MM.1S (cell line): ENCODE results near the gene TTC22.

Experiments
- DNase-seq: peaks from one replicate; pipeline ENCODE4 v3.0.0-alpha.2; 2015
- H2AFZ ChIP-seq: fragments of 300-600 bp; sonication (generic); 2 replicates; pipeline ENCODE4 v1.6.0; 2016; ENCODE audit warnings: antibody characterized with exemption, low read length
- H3F3A ChIP-seq: fragments of 300-600 bp; sonication (generic); 2 replicates; pipeline ENCODE4 v1.6.1; 2016; ENCODE audit warnings: mild to moderate bottlenecking, antibody characterized with exemption, low read length, moderate library complexity, mixed read lengths; ENCODE audit not compliant: insufficient read depth
- H3K27ac ChIP-seq: fragments of 300-600 bp; sonication (generic); 2 replicates; pipeline ENCODE4 v1.5.1; 2016; ENCODE audit warnings: mild to moderate bottlenecking, low read length
- H3K27me3 ChIP-seq: fragments of 300-600 bp; sonication (generic); replicated peaks from 2 replicates; pipeline ENCODE4 v1.6.0; 2016; ENCODE audit warnings: low read length; ENCODE audit not compliant: insufficient read depth
- H3K36me3 ChIP-seq: fragments of 300-600 bp; sonication (generic); replicated peaks from 2 replicates; pipeline ENCODE4 v1.6.1; 2016; ENCODE audit warnings: mild to moderate bottlenecking, low read length, mixed read lengths; ENCODE audit not compliant: insufficient read depth
- H3K4me1 ChIP-seq: fragments of 300-600 bp; sonication (generic); 2 replicates; pipeline ENCODE4 v1.6.1; 2016; ENCODE audit warnings: low read length, mixed read lengths
- H3K4me2 ChIP-seq: fragments of 300-600 bp; sonication (generic); 2 replicates; pipeline ENCODE4 v1.6.0; 2016; ENCODE audit warnings: low read depth, low read length
- H3K4me3 ChIP-seq: fragments of 300-600 bp; sonication (generic); 2 replicates; pipeline ENCODE4 v1.5.1; 2016; ENCODE audit warnings: low read length, mixed read lengths
- H3K79me2 ChIP-seq: fragments of 300-600 bp; sonication (generic); 2 replicates; pipeline ENCODE4 v1.6.1; 2016; ENCODE audit warnings: mixed run types, low read length, mixed read lengths
- H3K9ac ChIP-seq: fragments of 300-600 bp; sonication (generic); 2 replicates; pipeline ENCODE4 v1.6.1; 2016; ENCODE audit warnings: low read length, mixed read lengths
- H3K9me2 ChIP-seq: fragments of 300-600 bp; sonication (generic); replicated peaks from 2 replicates; pipeline ENCODE4 v1.6.1; 2016; ENCODE audit warnings: mild to moderate bottlenecking, low read length, mixed read lengths; ENCODE audit not compliant: insufficient read depth
- H3K9me3 ChIP-seq: fragments of 300-600 bp; sonication (generic); replicated peaks from 2 replicates; pipeline ENCODE4 v1.6.1; 2016; ENCODE audit warnings: mild to moderate bottlenecking, low read length, mixed read lengths; ENCODE audit not compliant: insufficient read depth
- H4K20me1 ChIP-seq: fragments of 300-600 bp; sonication (generic); 2 replicates; pipeline ENCODE4 v1.6.1; 2016; ENCODE audit warnings: mild to moderate bottlenecking, low read length, moderate library complexity, mixed read lengths; ENCODE audit not compliant: insufficient read depth
- EZH2 ChIP-seq: fragments of 300-600 bp; sonication (generic); optimal IDR thresholded peaks from 2 replicates; pipeline ENCODE3; 2017; ENCODE audit warnings: low read depth, mild to moderate bottlenecking, antibody characterized with exemption, low read length, mixed read lengths
- EZH2phosphoT487 ChIP-seq: fragments of 300-600 bp; sonication (generic); IDR thresholded peaks from 2 replicates; pipeline ENCODE4 v1.6.1; 2018; ENCODE audit warnings: antibody characterized with exemption, low read length
- TF ChIP-seq, protein P1 (sequence below): fragments of 300-600 bp; sonication (generic); IDR thresholded peaks from 2 replicates; pipeline ENCODE4 v1.5.1; 2016; ENCODE audit warnings: antibody characterized with exemption, low read length, mixed read lengths

TTC22 gene

GRCh38 chr1:54814571-54814970, 13.4 kb upstream of the TTC22 start:
- Histone ChIP-seq H3K9ac (no peak overlapping the region), H3K4me3 (no peak overlapping the region), H3F3A (no peaks in the 10 kb centered on the region), H2AFZ (no peak overlapping the region), H3K27ac (no peak overlapping the region), H3K9me3 (no peaks in the 10 kb centered on the region), H4K20me1 (no peaks in the 10 kb centered on the region), H3K9me2 (no peaks in the 10 kb centered on the region), H3K36me3 (no peaks in the 10 kb centered on the region), H3K27me3 (no peaks in the 10 kb centered on the region), H3K79me2 (no peaks in the 10 kb centered on the region), H3K4me1 (no peaks in the 10 kb centered on the region), H3K4me2 (no peak overlapping the region)
- no peak for DNase-seq
- TF ChIP-seq, protein P1, sequence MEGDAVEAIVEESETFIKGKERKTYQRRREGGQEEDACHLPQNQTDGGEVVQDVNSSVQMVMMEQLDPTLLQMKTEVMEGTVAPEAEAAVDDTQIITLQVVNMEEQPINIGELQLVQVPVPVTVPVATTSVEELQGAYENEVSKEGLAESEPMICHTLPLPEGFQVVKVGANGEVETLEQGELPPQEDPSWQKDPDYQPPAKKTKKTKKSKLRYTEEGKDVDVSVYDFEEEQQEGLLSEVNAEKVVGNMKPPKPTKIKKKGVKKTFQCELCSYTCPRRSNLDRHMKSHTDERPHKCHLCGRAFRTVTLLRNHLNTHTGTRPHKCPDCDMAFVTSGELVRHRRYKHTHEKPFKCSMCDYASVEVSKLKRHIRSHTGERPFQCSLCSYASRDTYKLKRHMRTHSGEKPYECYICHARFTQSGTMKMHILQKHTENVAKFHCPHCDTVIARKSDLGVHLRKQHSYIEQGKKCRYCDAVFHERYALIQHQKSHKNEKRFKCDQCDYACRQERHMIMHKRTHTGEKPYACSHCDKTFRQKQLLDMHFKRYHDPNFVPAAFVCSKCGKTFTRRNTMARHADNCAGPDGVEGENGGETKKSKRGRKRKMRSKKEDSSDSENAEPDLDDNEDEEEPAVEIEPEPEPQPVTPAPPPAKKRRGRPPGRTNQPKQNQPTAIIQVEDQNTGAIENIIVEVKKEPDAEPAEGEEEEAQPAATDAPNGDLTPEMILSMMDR: no peak
- TF ChIP-seq EZH2: no peak
- no peak for TF ChIP-seq EZH2phosphoT487

DNA sequence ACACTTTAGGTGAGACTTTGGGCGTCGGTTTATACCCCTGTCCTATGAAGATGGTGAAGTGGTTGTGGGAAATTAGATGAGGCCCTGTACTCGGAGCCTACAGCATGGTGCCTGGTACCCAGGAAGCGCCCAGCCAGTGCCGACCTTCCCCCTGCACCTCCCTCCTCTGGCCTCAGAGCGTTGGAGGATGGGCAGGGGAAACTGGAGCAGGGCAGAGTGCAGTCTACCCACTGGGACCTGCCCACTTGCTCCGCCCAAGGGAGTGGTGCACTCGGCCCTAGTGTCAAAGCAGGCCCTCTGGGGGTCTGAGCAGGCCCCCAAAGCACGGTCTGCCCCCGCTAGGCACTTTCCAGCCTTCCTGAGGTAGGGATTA, 13.0 kb upstream of the TTC22 start:
- no peak for DNase-seq
- TF ChIP-seq EZH2 (no peak), EZH2phosphoT487 (no peak)
- TF ChIP-seq, protein P1: no peak
- Histone ChIP-seq H3K4me2 (no peak overlapping the region), H3K4me1 (no peaks in the 10 kb centered on the region), H3K27ac (no peak overlapping the region), H4K20me1 (no peaks in the 10 kb centered on the region), H3K9ac (no peak overlapping the region), H3K36me3 (no peaks in the 10 kb centered on the region), H2AFZ (no peak overlapping the region), H3K4me3 (no peak overlapping the region), H3K79me2 (no peaks in the 10 kb centered on the region), H3K9me3 (no peaks in the 10 kb centered on the region), H3K9me2 (no peaks in the 10 kb centered on the region), H3K27me3 (no peaks in the 10 kb centered on the region), H3F3A (no peaks in the 10 kb centered on the region)

- no peak overlapping the region for H3K9ac ChIP-seq
- no peaks in the 10 kb centered on the region for H3F3A ChIP-seq
- no peaks in the 10 kb centered on the region for H3K4me1 ChIP-seq
- no peaks in the 10 kb centered on the region for H3K36me3 ChIP-seq
- no peak overlapping the region for H2AFZ ChIP-seq
- TF ChIP-seq, protein P1: no peak
- TF ChIP-seq EZH2 (no peak), EZH2phosphoT487 (no peak)
- H3K4me3 ChIP-seq: no peak overlapping the region
- no peaks in the 10 kb centered on the region for H3K27me3 ChIP-seq
- DNase-seq: no peak
- no peaks in the 10 kb centered on the region for H3K9me3 ChIP-seq
- no peaks in the 10 kb centered on the region for H3K9me2 ChIP-seq
- no peaks in the 10 kb centered on the region for H4K20me1 ChIP-seq
- no peak overlapping the region for H3K4me2 ChIP-seq
- H3K27ac ChIP-seq: no peak overlapping the region
- no peaks in the 10 kb centered on the region for H3K79me2 ChIP-seq
Measured at GRCh38 chr1:54813485-54814125, 12.5 kb upstream of the TTC22 start.
